ENCODE measurements around the gene FTO.

GRCh38 chr16:53846971-53847370 is 143.0 kb downstream of the FTO start:
- TF ChIP-seq CTCF (IDR thresholded peaks at IDR 0.05) (no peak), POLR2A (IDR thresholded peaks at IDR 0.05) (no peak)
